ENCODE measurements around the gene POLE.

The POLE gene

DNA sequence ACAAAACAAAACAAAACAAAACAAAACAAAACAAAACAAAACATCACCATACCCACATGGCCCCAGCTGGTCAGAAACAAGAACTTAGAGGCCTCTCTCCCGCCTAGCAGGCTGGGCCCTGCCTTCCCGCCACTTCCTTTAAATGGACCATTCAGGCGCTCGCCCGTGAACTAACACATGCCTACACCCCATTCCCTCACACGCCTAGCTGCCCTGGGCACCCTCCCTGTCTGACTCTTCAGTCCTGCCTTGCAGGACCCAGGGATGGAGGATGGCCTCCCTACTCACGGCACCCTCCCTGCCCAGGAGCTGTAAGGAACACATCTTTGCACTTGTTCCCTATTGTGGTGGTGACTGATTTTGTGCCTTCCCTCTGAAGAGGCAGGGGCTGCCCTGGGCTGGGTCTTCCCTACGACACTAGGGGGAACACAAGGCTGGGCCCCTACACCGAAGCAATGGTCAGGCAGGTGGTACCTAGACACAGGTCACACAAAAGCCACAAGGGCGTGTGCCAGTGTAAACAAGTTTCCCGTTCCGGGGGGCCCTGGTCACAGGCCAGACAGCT is 47.1 kb downstream of the POLE start:
- no peak for ATAC-seq
- Mint-ChIP-seq H3K27ac (peak overlapping the region; percentile 29), H3K36me3 (ENCODE audit: low read depth) (peaks cover 58% of the 10 kb centered on the region), H3K4me1 (peaks cover 1% of the 10 kb centered on the region), H3K27me3 (no peaks in the 10 kb centered on the region), H3K4me3 (no peak overlapping the region), H3K9me3 (no peaks in the 10 kb centered on the region)
- no peak for DNase-seq

DNA sequence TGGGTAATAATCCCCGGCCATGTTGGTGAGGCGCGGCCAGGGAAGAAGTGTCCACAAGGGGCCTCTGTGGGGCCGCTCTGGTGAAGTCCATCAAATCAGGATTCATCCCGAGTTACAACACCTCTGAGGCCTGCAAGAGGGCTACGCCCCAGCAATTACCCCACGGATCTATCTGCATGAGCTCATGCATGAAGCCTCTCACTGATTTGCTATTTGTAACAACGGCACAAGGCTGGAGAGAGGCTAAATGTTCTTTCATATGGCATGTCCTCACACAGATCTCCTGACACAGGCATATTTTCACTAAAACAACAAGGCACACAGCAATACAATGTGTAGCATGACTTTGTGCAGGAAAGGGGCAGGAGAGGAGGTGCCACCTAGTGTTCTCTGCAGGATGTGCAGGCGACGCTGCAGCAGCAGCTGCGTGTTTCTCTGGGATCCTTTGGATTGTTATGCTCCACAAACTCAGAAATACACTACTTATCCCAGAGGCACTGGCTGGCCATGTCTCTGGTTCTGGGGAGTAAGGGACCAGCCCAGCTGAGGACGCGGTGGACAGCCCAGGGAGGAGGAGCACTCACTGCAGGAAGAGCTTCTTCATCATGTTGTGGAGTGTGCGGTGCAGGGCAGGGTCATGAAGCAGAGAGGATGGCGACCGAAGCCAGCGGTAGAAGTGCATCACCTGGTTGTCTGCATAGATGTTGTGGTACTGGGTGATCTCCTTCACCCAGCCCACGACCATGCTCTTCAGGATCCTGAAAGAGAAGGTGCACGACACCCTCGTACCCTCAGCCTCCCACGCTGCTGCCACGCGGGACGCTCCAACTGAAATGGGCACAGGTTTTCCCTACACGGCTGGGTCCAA is 48.4 kb downstream of the POLE start:
- no peak overlapping the region for H3K27ac Mint-ChIP-seq
- no peak overlapping the region for H3K4me3 Mint-ChIP-seq
- no peaks in the 10 kb centered on the region for H3K9me3 Mint-ChIP-seq
- H3K27me3 Mint-ChIP-seq: no peaks in the 10 kb centered on the region
- H3K4me1 Mint-ChIP-seq: peaks cover 1% of the 10 kb centered on the region
- ATAC-seq (peak; percentile 25), DNase-seq (no peak)
- peaks cover 66% of the 10 kb centered on the region for H3K36me3 Mint-ChIP-seq (ENCODE audit: low read depth)

DNA sequence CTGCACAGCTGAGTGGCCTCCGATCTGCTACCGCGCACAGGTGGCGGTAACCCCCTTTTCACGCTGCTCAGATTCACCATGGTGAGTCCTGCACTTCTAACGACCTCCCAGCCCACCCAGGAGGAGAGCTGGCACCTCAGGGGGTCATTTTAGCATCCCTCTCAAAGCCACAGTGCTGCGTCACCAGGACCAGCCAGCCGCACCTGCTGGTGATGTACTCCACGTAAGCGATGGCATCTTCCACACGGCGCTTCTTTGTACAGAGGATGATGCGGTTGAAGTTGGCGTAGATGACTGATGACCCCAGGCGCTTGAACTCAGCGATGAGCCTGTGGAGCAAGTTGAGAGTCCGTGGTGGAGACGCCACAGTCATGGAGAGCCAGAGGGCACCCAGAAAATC is 49.3 kb downstream of the POLE start:
- H3K27ac Mint-ChIP-seq: no peak overlapping the region
- no peak overlapping the region for H3K4me3 Mint-ChIP-seq
- DNase-seq (no peak), ATAC-seq (no peak)
- no peaks in the 10 kb centered on the region for H3K27me3 Mint-ChIP-seq
- H3K36me3 Mint-ChIP-seq (ENCODE audit: low read depth): peaks cover 62% of the 10 kb centered on the region
- H3K4me1 Mint-ChIP-seq: peaks cover 1% of the 10 kb centered on the region
- no peaks in the 10 kb centered on the region for H3K9me3 Mint-ChIP-seq

DNA sequence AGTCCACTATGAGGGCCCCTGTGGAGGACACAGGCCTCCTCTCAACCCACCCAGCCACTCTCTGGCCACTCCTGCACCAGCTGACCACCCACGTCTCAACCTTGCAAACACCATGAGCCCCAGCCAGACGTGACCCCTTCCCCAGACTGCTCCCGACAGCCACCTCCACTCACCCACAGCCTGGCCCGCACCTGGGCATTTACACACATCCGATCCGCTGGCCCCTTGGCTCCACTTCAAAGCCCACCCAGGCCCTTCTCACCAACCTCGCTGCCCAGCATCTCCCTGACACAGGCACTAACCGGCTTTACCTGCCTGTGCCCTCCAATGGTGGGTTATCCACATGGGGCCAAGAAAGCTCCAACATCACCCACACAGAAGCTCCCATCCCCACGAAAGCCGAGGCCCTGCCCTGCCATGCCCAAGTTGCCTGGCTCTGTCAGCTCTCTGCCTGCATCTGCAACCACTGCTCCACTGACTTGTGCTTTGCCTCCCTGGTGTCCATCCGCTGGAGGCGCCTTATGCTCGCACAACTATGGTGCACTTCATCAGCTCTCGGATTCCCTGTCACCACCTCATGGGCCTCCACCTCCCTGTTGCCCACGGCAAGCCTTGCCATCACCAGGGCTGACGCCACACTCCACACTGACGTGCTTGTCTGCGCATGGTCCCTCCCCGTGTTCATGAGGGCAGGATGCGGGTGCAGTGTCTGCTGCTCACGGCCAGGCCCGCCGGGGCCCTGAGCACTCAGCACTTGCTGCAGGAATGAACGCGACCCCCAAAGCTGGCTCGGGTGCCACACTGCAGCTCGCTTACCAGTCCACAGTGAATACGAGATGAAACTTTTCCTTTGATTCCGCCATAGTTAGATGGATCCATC is 51.8 kb downstream of the POLE start:
- peaks cover 66% of the 10 kb centered on the region for H3K36me3 Mint-ChIP-seq (ENCODE audit: low read depth)
- no peaks in the 10 kb centered on the region for H3K9me3 Mint-ChIP-seq
- DNase-seq: no peak
- no peak for ATAC-seq
- H3K4me3 Mint-ChIP-seq: no peak overlapping the region
- no peaks in the 10 kb centered on the region for H3K27me3 Mint-ChIP-seq
- H3K27ac Mint-ChIP-seq: no peak overlapping the region
- no peaks in the 10 kb centered on the region for H3K4me1 Mint-ChIP-seq

DNA sequence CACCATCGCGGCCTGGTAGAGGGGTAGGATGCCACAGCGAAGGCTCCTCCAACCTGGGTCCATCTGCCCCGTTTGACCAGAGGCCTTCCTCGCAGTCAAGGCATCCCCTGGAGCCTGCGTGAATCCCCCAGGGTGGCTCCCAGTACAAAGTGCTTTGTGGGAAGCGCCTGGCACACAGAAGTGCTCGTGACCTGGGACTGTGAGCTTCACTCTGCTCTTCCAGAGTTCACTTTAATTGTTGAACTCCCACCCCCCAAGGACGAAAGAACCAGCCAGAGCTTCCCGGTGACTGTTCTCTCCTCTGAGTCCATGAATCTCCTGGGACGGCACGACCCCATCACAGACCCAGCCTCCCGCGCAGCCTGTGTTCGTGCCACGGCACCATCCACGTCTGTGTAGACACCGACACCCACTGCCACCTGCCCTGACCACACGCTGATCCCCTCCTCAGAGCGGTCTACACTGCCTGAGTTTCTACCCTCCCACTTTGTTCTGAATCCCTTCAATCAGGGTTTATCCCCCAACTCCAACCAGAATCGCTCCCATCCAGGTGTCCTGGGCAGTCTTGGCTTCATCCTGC is 52.6 kb downstream of the POLE start:
- H3K27me3 Mint-ChIP-seq: no peaks in the 10 kb centered on the region
- H3K36me3 Mint-ChIP-seq (ENCODE audit: low read depth): peaks cover 72% of the 10 kb centered on the region
- ATAC-seq: no peak
- no peak overlapping the region for H3K4me3 Mint-ChIP-seq
- no peaks in the 10 kb centered on the region for H3K9me3 Mint-ChIP-seq
- no peaks in the 10 kb centered on the region for H3K4me1 Mint-ChIP-seq
- no peak overlapping the region for H3K27ac Mint-ChIP-seq
- no peak for DNase-seq

DNA sequence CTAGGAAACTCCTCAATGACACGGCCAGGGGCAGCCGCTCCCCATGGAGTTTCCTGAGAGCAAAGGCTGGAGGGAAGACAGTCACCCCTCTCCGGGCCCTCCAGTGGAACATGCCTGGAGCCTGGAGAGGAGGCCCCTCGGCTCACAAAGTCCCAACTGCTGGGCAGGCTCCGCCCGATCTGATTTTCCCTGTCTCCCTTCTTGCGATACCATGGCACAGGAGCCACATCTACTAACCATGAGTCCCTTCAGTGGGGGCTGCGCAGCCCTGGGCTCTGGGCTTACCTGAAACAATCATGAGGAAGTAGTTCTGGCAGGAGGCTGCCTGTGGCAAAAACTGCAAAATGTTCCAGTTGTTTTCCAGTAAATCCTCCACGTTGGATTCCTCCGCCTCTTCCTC is 53.2 kb downstream of the POLE start:
- H3K4me3 Mint-ChIP-seq: no peak overlapping the region
- H3K4me1 Mint-ChIP-seq: no peaks in the 10 kb centered on the region
- ATAC-seq: no peak
- no peaks in the 10 kb centered on the region for H3K9me3 Mint-ChIP-seq
- no peaks in the 10 kb centered on the region for H3K27me3 Mint-ChIP-seq
- peaks cover 75% of the 10 kb centered on the region for H3K36me3 Mint-ChIP-seq (ENCODE audit: low read depth)
- H3K27ac Mint-ChIP-seq: no peak overlapping the region
- no peak for DNase-seq

DNA sequence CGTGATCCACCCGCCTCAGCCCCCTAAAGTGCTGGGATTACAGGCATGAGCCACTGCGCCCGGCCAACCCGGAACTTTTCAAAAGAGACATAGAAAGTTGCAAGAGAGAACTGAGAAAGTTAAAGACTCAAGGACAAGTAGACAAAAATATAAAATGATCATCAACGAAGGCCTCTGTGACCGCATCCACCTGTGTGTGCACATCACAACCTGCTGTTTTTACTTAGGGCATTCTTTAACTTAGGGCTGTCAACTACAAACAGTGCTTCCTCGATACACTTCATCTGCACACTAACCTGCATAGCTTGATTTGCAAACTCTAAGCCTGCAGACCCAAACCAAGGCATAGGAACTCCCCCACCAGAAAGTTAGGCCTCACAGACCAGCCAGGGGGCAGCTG is 53.7 kb downstream of the POLE start:
- H3K9me3 Mint-ChIP-seq: no peaks in the 10 kb centered on the region
- H3K27ac Mint-ChIP-seq: no peak overlapping the region
- H3K27me3 Mint-ChIP-seq: no peaks in the 10 kb centered on the region
- ATAC-seq: no peak
- no peak for DNase-seq
- no peak overlapping the region for H3K4me3 Mint-ChIP-seq
- H3K36me3 Mint-ChIP-seq (ENCODE audit: low read depth): peaks cover 73% of the 10 kb centered on the region
- H3K4me1 Mint-ChIP-seq: no peaks in the 10 kb centered on the region

DNA sequence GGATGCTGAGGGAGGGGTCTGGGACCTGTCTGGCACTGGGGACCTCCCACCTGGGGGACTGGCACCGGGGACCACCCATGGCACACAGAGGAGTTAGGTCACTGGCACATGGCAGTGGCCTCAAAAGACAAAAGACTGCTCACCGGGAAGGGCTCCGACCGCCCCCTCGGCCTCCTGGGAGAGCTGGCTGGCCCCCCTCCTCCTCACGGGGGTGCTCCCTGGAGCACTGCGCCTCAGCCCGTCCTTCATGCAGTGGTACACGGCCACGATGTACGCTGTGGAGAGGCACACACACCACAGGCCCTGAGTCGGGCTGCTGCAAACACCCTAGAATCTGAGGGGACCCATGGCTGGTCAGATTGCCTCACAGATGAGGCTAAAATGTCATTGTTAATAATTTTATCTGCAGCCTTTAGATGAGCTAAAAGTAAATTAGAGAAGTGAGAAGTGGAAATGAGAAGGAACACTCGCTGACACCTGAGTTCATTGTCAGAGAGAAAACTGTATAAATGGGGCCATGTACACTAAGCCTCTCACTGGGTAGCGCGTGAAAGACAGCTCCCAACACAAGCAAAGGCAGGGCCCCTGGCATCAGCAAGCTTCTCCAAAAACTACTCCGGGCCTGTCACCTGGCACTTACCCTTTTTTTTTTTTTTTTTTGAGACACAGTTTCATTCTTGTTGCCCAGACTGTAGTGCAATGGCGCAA is 54.5 kb downstream of the POLE start:
- no peak overlapping the region for H3K4me3 Mint-ChIP-seq
- no peak for ATAC-seq
- no peak overlapping the region for H3K27ac Mint-ChIP-seq
- peaks cover 69% of the 10 kb centered on the region for H3K36me3 Mint-ChIP-seq (ENCODE audit: low read depth)
- no peak for DNase-seq
- no peaks in the 10 kb centered on the region for H3K4me1 Mint-ChIP-seq
- H3K27me3 Mint-ChIP-seq: no peaks in the 10 kb centered on the region
- H3K9me3 Mint-ChIP-seq: no peaks in the 10 kb centered on the region

DNA sequence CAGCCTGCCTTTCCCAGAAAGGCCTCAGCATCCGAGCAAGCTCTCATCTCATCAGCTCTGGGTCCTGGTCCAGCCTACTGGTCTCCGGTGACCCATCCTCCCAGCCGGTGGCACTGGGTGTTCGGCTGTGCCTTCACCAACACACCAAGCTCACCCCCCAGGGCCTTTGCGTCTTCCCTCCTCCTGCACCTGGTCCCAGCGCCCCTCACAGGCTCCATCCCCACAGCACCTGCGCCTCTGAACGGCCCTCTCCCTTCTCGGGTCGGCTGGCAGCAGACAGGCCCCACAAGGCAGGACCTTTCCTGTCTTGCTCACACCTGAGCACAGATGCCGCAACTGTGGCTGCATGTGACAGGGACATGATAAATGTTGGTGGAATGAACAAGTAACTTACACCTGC is 55.5 kb downstream of the POLE start:
- Mint-ChIP-seq H3K36me3 (ENCODE audit: low read depth) (peaks cover 61% of the 10 kb centered on the region), H3K27me3 (no peaks in the 10 kb centered on the region), H3K27ac (peak overlapping the region; percentile 24), H3K9me3 (no peaks in the 10 kb centered on the region), H3K4me3 (no peak overlapping the region), H3K4me1 (no peaks in the 10 kb centered on the region)
- no peak for ATAC-seq
- no peak for DNase-seq

DNA sequence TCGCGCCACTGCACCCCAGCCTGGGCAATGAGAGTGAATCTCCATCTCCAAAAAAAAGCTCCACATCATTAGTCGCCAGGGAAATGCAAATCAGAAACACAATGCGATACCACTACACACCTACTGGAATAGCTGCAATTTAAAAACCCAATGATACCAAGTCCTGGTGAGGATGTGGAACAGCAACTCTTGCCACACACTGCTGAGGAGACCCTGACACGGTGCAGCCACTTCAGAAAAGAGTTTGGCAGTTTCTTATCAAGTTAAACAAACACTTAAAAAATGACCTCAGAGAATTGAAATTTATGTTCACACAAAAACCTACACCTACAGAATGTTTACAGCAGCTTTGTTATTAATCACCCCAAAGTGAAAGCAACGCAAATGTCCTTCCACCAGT is 56.5 kb downstream of the POLE start:
- Mint-ChIP-seq H3K9me3 (no peaks in the 10 kb centered on the region), H3K27ac (no peak overlapping the region), H3K27me3 (no peaks in the 10 kb centered on the region), H3K36me3 (ENCODE audit: low read depth) (peaks cover 53% of the 10 kb centered on the region), H3K4me1 (no peaks in the 10 kb centered on the region), H3K4me3 (no peak overlapping the region)
- DNase-seq: no peak
- ATAC-seq: no peak

DNA sequence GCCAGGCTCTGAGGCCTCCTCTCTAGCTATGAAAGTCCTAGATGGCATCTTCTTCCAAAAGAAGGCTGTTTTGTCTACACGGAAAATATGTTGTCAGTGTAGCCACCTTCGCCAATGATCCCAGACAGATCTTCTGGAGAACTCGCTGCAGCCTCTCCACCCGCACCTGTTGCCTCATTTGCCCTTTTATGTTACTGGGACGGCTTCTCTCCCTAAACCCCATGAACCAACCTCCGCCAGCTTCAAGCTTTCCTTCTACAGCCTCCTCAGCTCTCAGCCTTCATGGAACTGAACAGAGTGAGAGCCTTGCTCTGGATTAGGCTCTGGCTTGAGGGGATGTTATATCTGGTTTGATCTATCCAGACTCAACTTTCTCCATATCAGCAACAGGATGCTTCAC is 57.8 kb downstream of the POLE start:
- no peaks in the 10 kb centered on the region for H3K9me3 Mint-ChIP-seq
- H3K27me3 Mint-ChIP-seq: no peaks in the 10 kb centered on the region
- no peak overlapping the region for H3K4me3 Mint-ChIP-seq
- no peak overlapping the region for H3K27ac Mint-ChIP-seq
- H3K36me3 Mint-ChIP-seq (ENCODE audit: low read depth): peaks cover 46% of the 10 kb centered on the region
- ATAC-seq (no peak), DNase-seq (no peak)
- H3K4me1 Mint-ChIP-seq: no peaks in the 10 kb centered on the region

DNA sequence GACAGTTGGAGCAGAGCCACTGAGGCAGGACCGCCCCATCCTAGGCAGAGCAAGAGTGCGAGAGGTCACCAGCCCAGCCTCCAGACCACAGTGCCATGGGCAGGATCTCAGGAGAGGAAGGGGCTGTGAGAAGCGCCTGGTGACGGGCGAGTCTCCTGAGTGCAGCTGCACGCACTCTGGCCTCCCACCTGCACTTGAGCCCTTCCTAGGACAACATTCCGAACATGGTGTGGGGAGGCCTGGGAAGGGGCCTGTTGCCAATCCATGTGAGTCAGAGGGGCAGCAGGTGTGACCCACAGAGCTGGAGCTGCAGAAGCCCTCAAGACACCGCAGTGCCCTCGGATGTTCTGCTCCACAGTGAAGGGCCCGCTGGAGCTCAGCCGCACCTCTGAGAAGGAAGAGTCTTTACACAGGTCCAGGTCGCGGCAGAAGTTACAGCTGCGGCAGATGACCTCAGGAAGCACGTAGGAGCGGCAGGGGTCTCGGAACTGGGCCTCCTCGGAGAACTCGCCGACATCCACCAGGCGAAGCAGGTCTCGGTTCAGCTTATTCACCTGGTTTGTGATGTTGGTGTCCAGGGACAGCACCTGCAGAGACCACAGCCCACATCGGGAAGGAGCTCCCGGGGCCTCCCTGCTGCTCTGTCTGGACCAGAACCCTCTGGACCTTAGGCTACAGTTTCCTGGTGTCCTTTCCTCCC is 61.3 kb downstream of the POLE start:
- no peak overlapping the region for H3K27ac Mint-ChIP-seq
- no peak for ATAC-seq
- H3K36me3 Mint-ChIP-seq (ENCODE audit: low read depth): peaks cover 29% of the 10 kb centered on the region
- no peaks in the 10 kb centered on the region for H3K9me3 Mint-ChIP-seq
- H3K4me3 Mint-ChIP-seq: no peak overlapping the region
- H3K4me1 Mint-ChIP-seq: no peaks in the 10 kb centered on the region
- DNase-seq: no peak
- peaks cover 2% of the 10 kb centered on the region for H3K27me3 Mint-ChIP-seq

DNA sequence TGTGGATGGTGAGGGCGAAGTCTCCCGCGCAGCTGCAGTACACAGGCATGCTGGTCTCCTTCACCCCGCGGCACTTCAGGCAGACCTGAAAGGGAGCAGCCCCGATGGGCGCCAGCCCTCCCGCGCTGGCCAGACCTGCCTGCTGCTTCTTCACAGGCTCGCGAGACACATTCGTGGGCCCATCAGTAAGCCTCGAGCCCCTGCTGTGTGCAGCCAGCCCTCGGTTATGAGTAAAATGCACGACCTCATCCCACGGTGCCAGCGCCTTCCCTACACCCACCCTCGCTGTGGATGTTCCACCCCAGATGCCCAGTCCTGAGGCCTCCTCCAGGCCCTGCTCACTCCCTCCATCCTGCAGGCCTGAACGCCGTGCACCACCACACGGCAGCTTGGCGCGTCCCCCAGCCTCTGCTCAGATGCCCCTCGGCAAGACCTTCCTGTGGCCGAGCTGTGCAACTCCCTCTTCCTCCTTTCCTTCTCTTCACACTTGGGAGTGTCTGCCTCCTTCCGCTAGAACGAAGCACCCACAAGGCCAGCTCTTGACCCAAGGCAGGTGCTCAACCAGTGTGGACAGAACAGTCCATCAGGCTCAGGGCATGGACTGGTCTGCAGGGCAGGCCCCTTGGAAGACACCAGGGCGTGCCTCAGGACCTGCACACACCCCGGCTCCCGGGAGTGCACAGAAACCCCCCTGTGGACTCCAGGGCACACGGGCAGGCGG is 62.1 kb downstream of the POLE start:
- ATAC-seq: no peak
- no peak overlapping the region for H3K27ac Mint-ChIP-seq
- H3K4me1 Mint-ChIP-seq: no peaks in the 10 kb centered on the region

More for the DNA sequence above, 62.1 kb downstream of the POLE start:
- DNase-seq: no peak
- Mint-ChIP-seq H3K4me3 (no peak overlapping the region), H3K36me3 (ENCODE audit: low read depth) (peaks cover 22% of the 10 kb centered on the region), H3K9me3 (no peaks in the 10 kb centered on the region), H3K27me3 (peaks cover 5% of the 10 kb centered on the region)
